Dedifferentiated amniotic fluid mesenchymal stem cell (primary cell): ENCODE results near the gene RHOH.

Experiments used
- DNase-seq: peaks from one replicate; pipeline ENCODE4 v3.0.0-alpha.2; 2016; ENCODE audit errors: extremely low spot score

The RHOH gene

GRCh38 chr4:40295572-40295971 is 98.7 kb downstream of the RHOH start:
- no peak for DNase-seq
